CD14-positive monocyte (primary cell): ENCODE results near the gene PSMD1. TPM values are rescaled to one million over a fixed set of nuclear protein-coding genes. Genes with fewer than 3 reads are reported as not detected.

ENCODE experiments used
- DNase-seq, 3 donors: peaks; one replicate each; pipeline ENCODE4 v3.0.0-alpha.2; 2011 to 2022
- H2AFZ ChIP-seq: 2 replicates; pipeline ENCODE4 v1.6.0; 2012; ENCODE audit warnings: mild to moderate bottlenecking, low read depth, low read length, inconsistent platforms; ENCODE audit not compliant: insufficient read depth, poor library complexity, severe bottlenecking
- H3K27ac ChIP-seq, 2 donors: 1 replicate in 1 of 2; 2 replicates in 1 of 2; pipeline ENCODE4 v1.5.1; 2012 to 2013; ENCODE audit warnings: low read length in 2 of 2, control low read depth in 1 of 2, inconsistent platforms in 1 of 2, low read depth in 1 of 2, mild to moderate bottlenecking in 1 of 2
- H3K27me3 ChIP-seq, 2 donors: one replicate each; pipeline versions ENCODE4 v1.6.0 to v1.6.1; 2011 to 2013; ENCODE audit warnings: low read length in 2 of 2; ENCODE audit not compliant: control insufficient read depth in 2 of 2, insufficient read depth in 2 of 2
- H3K36me3 ChIP-seq, 2 donors: replicated peaks in 1 of 2; 1 replicate in 1 of 2; 2 replicates in 1 of 2; pipeline versions ENCODE4 v1.5.1 to v1.6.1; 2012 to 2013; ENCODE audit warnings: low read length in 2 of 2, control low read depth in 1 of 2, inconsistent platforms in 1 of 2, mild to moderate bottlenecking in 1 of 2; ENCODE audit not compliant: insufficient read depth in 2 of 2, control insufficient read depth in 1 of 2
- H3K4me1 ChIP-seq, 2 donors: 1 replicate in 1 of 2; 2 replicates in 1 of 2; pipeline versions ENCODE4 v1.5.1 to v1.6.1; 2012 to 2013; ENCODE audit warnings: low read length in 2 of 2, control low read depth in 1 of 2, inconsistent platforms in 1 of 2, mild to moderate bottlenecking in 1 of 2, moderate library complexity in 1 of 2; ENCODE audit not compliant: insufficient read depth in 2 of 2, control insufficient read depth in 1 of 2
- H3K4me2 ChIP-seq: replicated peaks from 2 replicates; pipeline ENCODE3; 2012; ENCODE audit warnings: low read length, moderate library complexity, mild to moderate bottlenecking; ENCODE audit not compliant: poor library complexity, severe bottlenecking; ENCODE audit errors: extremely low read depth
- H3K4me3 ChIP-seq, 3 experiments: fragments of 200-600 bp in 1 of 3; sonication (generic) in 1 of 3; replicated peaks in 1 of 3; 1 replicate in 2 of 3; 2 replicates in 1 of 3; pipeline ENCODE4 v1.5.1; 2011 to 2013; ENCODE audit warnings: low read length in 3 of 3, mild to moderate bottlenecking in 3 of 3, control low read depth in 2 of 3, low read depth in 2 of 3, inconsistent platforms in 1 of 3, moderate library complexity in 1 of 3
- H3K79me2 ChIP-seq: 2 replicates; pipeline ENCODE4 v1.6.0; 2012; ENCODE audit warnings: mild to moderate bottlenecking, control low read depth, inconsistent platforms, low read length, moderate library complexity; ENCODE audit not compliant: insufficient read depth
- H3K9ac ChIP-seq: 2 replicates; pipeline ENCODE4 v1.6.0; 2017; ENCODE audit warnings: low read length, mild to moderate bottlenecking; ENCODE audit not compliant: insufficient read depth, poor library complexity, severe bottlenecking
- H3K9me3 ChIP-seq, 2 donors: replicated peaks in 1 of 2; 1 replicate in 1 of 2; 2 replicates in 1 of 2; pipeline versions ENCODE4 v1.5.1 to v1.6.1; 2012 to 2013; ENCODE audit warnings: low read length in 2 of 2, control low read depth in 1 of 2; ENCODE audit not compliant: control insufficient read depth in 1 of 2, insufficient read depth in 1 of 2
- H4K20me1 ChIP-seq: 2 replicates; pipeline ENCODE4 v1.6.0; 2012; ENCODE audit warnings: mild to moderate bottlenecking, low read length, control low read depth, moderate library complexity; ENCODE audit not compliant: insufficient read depth
- H3K27ac Mint-ChIP-seq, 7 donors: one replicate each; pipeline ENCODE4 v1.8.0; 2020; ENCODE audit warnings: mild to moderate bottlenecking in 7 of 7, mixed read lengths in 7 of 7, moderate library complexity in 6 of 7, inconsistent platforms in 2 of 7
- H3K27me3 Mint-ChIP-seq, 3 donors: one replicate each; pipeline ENCODE4 v1.8.0; 2021 to 2022; ENCODE audit warnings: low read depth in 3 of 3, mild to moderate bottlenecking in 3 of 3, mixed read lengths in 3 of 3, moderate library complexity in 3 of 3, inconsistent platforms in 1 of 3
- H3K36me3 Mint-ChIP-seq, 2 donors: one replicate each; pipeline ENCODE4 v1.8.0; 2020; ENCODE audit warnings: mixed read lengths in 2 of 2, inconsistent platforms in 1 of 2, mild to moderate bottlenecking in 1 of 2
- H3K4me1 Mint-ChIP-seq: one replicate; pipeline ENCODE4 v1.8.0; 2020; ENCODE audit warnings: mild to moderate bottlenecking, mixed read lengths
- H3K4me3 Mint-ChIP-seq, 2 donors: one replicate each; pipeline ENCODE4 v1.8.0; 2020; ENCODE audit warnings: mild to moderate bottlenecking in 2 of 2, mixed read lengths in 2 of 2, moderate library complexity in 1 of 2
- H3K9me3 Mint-ChIP-seq, 7 donors: one replicate each; pipeline ENCODE4 v1.8.0; 2020 to 2022; ENCODE audit warnings: mixed read lengths in 7 of 7, mild to moderate bottlenecking in 6 of 7, moderate library complexity in 6 of 7, inconsistent platforms in 2 of 7
- WGBS: methylation state at CpG from one replicate; pipeline ENCODE4 v1.1.5; 2013; ENCODE audit warnings: missing lambda C conversion rate; ENCODE audit not compliant: insufficient coverage; 5-methylcytosine and 5-hydroxymethylcytosine counted together
- intact Hi-C, 2 donors: fragments of 100-400 bp; cut with micrococcal nuclease; formaldehyde crosslinking; loops; one replicate each; pipeline versions ENCODE4 v1.15.0 to v1.15.1; 2023
- polyA plus RNA-seq, 3 donors: library from polyadenylated mRNA; depleted of rRNA in 1 of 3; unstranded in 2 of 3; stranded (reverse) in 1 of 3; fragments of 300-500 nt in 2 of 3; fragments of >200 nt in 1 of 3; fragmentation: Illumina TruSeq in 2 of 3; gene quantifications; 1 replicate in 2 of 3; 2 replicates in 1 of 3; pipeline ENCODE4 v1.2.3, GENCODE V29; 2012 to 2021
- TF ChIP-seq, protein P1 (sequence below): fragments of 200-600 bp; IDR thresholded peaks from one replicate; pipeline ENCODE4 v1.8.0; 2022; ENCODE audit warnings: antibody characterized with exemption, mild to moderate bottlenecking

PSMD1 gene
- polyA plus RNA-seq, 3 donors, result 23.5 to 53.9 (median 37.7) TPM

DNA sequence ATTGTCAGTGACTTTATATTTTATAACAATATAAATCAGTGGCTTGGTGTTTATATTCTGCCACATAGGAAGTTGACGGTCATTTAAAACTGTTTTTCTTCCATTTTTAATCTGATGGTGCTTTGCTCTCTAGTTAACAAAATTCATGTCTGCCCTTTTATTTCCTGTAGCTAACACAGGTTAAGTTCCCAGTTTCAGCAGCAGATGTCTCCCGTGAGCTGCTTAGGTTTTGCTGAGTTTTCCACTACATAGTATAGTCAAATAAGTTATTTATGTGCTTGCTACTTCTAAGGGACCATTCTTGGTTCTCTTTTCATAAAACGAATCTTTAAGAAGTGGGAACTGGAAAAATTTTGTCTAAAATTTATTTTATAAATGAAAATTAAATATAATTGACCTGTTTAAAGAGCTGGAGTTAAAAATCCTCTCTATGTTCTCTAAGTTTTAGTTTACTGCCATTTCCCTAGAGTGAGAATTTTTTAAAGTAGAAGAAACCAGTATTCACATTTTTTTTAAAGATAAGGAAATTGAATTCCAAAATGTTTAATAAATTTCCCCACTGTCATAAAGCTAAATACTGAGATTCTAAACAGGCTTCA, 47.5 kb downstream of the PSMD1 start:
- no peak overlapping the region for H3K27ac Mint-ChIP-seq
- intact Hi-C loops, result loop anchor here (5.0 to 10.0 kb wide), 2 partner anchors 348 to 351 kb away; no protein-coding TSS in a partner anchor

DNA sequence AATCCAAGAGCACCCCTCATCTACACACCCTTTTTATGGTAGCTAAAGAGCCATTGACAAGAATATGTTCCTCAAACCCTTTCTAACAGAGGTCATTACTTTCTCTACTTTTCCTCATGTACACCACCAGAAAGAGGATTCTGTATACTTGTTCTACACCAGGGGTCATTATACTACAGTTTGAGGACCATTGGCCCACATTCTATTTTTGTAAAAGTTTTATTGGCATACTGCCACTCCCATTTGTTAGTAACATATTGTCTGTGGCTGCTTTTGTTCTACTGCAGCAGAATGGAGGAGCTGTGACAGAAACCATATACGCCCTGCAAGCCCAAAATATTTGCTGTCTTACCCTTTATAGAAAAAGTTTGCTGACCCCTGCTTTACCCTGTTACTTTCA, 53.9 kb downstream of the PSMD1 start:
- Mint-ChIP-seq H3K36me3 (peaks cover 66 to 78% of the 10 kb centered on the region in 2 donors), H3K9me3 (no peaks in the 10 kb centered on the region), H3K4me3 (no peak overlapping the region), H3K27me3 (no peaks in the 10 kb centered on the region), H3K4me1 (no peaks in the 10 kb centered on the region), H3K27ac (no peak overlapping the region)
- Histone ChIP-seq H3K9ac (no peak overlapping the region), H3K36me3 (peaks cover 41 to 98% of the 10 kb centered on the region in 2 donors), H3K4me2 (no peak overlapping the region), H3K79me2 (no peaks in the 10 kb centered on the region), H3K4me1 (no peaks in the 10 kb centered on the region), H2AFZ (no peak overlapping the region), H3K27me3 (no peaks in the 10 kb centered on the region), H3K27ac (no peak overlapping the region), H4K20me1 (no peaks in the 10 kb centered on the region), H3K9me3 (no peaks in the 10 kb centered on the region), H3K4me3 (no peak overlapping the region)
- WGBS, result 83% methylated on average over 1 of the region's 1 CpG
- intact Hi-C loops, result no loop called here
- no peak for DNase-seq
- TF ChIP-seq, protein P1, sequence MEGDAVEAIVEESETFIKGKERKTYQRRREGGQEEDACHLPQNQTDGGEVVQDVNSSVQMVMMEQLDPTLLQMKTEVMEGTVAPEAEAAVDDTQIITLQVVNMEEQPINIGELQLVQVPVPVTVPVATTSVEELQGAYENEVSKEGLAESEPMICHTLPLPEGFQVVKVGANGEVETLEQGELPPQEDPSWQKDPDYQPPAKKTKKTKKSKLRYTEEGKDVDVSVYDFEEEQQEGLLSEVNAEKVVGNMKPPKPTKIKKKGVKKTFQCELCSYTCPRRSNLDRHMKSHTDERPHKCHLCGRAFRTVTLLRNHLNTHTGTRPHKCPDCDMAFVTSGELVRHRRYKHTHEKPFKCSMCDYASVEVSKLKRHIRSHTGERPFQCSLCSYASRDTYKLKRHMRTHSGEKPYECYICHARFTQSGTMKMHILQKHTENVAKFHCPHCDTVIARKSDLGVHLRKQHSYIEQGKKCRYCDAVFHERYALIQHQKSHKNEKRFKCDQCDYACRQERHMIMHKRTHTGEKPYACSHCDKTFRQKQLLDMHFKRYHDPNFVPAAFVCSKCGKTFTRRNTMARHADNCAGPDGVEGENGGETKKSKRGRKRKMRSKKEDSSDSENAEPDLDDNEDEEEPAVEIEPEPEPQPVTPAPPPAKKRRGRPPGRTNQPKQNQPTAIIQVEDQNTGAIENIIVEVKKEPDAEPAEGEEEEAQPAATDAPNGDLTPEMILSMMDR, result no peak

More for the DNA sequence above, 47.5 kb downstream of the PSMD1 start:
- Histone ChIP-seq H3K4me3 (no peak overlapping the region), H3K27me3 (no peaks in the 10 kb centered on the region), H3K36me3 (peaks cover 38 to 79% of the 10 kb centered on the region in 2 donors), H3K9me3 (peaks cover 8 to 11% of the 10 kb centered on the region in 2 donors), H3K4me1 (no peaks in the 10 kb centered on the region), H4K20me1 (no peaks in the 10 kb centered on the region), H3K79me2 (no peaks in the 10 kb centered on the region), H2AFZ (no peak overlapping the region), H3K27ac (no peak overlapping the region), H3K4me2 (no peak overlapping the region), H3K9ac (no peak overlapping the region)
- DNase-seq, result peak; percentile 3 to 30 (median 27)
- H3K27me3 Mint-ChIP-seq, result peaks cover 0 to 2% (median 0%) of the 10 kb centered on the region in 3 donors
- H3K4me3 Mint-ChIP-seq, result no peak overlapping the region
- no CpG with 5 or more reads among the region's 3 CpGs for WGBS
- H3K4me1 Mint-ChIP-seq, result no peaks in the 10 kb centered on the region
- H3K36me3 Mint-ChIP-seq, result peaks cover 37 to 62% of the 10 kb centered on the region in 2 donors
- peaks cover 8 to 12% (median 10%) of the 10 kb centered on the region in 7 donors for H3K9me3 Mint-ChIP-seq
- TF ChIP-seq, protein P1, result peak; percentile 78
